Lower leg skin (tissue), 3 donors: ENCODE results near the gene IDH3A.

Experiments used
- CTCF ChIP-seq, 3 donors: fragments of 450-650 bp; IDR thresholded peaks; one replicate each; pipeline ENCODE4 v1.5.1; 2016; ENCODE audit warnings: antibody characterized with exemption in 3 of 3, mild to moderate bottlenecking in 3 of 3, moderate library complexity in 2 of 3
- POLR2A ChIP-seq, 2 donors: fragments of 450-650 bp; IDR thresholded peaks; one replicate each; pipeline ENCODE4 v1.6.1; 2016 to 2017; ENCODE audit warnings: antibody characterized with exemption in 2 of 2, mild to moderate bottlenecking in 1 of 2, moderate library complexity in 1 of 2

- no peak for TF ChIP-seq CTCF (IDR thresholded peaks at IDR 0.05)
- TF ChIP-seq POLR2A (IDR thresholded peaks at IDR 0.05), result no peak
Measured at GRCh38 chr15:78182821-78183220, 33.7 kb downstream of the IDH3A start.
